GM19438 (cell line): ENCODE measurements around the gene E2F4.

Experiments used
- ATAC-seq: cut with Tn5 transposase; IDR thresholded peaks from one replicate; pipeline ENCODE4 v1.9.1; 2021; ENCODE audit warnings: low read depth; ENCODE audit not compliant: unreplicated experiment

The E2F4 gene, protein sequence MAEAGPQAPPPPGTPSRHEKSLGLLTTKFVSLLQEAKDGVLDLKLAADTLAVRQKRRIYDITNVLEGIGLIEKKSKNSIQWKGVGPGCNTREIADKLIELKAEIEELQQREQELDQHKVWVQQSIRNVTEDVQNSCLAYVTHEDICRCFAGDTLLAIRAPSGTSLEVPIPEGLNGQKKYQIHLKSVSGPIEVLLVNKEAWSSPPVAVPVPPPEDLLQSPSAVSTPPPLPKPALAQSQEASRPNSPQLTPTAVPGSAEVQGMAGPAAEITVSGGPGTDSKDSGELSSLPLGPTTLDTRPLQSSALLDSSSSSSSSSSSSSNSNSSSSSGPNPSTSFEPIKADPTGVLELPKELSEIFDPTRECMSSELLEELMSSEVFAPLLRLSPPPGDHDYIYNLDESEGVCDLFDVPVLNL

DNA sequence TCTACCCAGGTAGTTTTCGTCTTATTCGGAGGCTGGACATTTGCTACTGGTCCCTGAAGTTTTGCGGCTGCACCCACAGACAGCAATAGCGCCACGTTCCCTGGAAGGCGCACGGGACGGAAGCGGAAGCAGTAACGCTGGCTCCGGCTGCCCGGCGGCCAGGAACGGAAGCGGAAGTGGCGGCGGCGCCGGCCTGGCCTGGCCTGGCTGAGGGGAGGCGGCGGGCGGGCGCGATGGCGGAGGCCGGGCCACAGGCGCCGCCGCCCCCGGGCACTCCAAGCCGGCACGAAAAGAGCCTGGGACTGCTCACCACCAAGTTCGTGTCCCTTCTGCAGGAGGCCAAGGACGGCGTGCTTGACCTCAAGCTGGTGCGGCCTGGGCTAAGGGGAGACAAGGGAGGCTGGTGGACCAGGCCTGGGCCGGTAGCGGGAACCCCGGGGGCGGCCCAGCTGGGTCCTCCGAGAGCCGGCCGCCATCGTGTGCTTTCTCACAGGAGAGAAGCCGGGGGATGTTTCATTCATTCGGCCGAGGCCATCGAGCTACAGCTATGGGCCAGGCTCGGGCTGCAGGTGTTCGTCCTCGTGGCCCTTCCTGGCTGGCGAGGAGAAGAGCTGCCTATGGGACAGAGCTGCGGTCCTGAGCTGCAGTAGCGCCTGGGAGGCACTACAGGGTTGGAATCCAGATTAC lies at the start of gene E2F4:
Gene E2F4, plus strand, starts transcription at position 161 of the 687 bp plus-strand sequence. Its CDS starts 73 bp downstream, at position 234.
- peak; percentile 84 for ATAC-seq

GRCh38 chr16:67142342-67142741 lies 49.6 kb upstream of the E2F4 start:
- no peak for ATAC-seq

- ATAC-seq: no peak
These were observed 47.0 kb upstream of the E2F4 start for GRCh38 chr16:67144943-67145342.

GRCh38 chr16:67145746-67146145 lies 46.2 kb upstream of the E2F4 start:
- no peak for ATAC-seq

DNA sequence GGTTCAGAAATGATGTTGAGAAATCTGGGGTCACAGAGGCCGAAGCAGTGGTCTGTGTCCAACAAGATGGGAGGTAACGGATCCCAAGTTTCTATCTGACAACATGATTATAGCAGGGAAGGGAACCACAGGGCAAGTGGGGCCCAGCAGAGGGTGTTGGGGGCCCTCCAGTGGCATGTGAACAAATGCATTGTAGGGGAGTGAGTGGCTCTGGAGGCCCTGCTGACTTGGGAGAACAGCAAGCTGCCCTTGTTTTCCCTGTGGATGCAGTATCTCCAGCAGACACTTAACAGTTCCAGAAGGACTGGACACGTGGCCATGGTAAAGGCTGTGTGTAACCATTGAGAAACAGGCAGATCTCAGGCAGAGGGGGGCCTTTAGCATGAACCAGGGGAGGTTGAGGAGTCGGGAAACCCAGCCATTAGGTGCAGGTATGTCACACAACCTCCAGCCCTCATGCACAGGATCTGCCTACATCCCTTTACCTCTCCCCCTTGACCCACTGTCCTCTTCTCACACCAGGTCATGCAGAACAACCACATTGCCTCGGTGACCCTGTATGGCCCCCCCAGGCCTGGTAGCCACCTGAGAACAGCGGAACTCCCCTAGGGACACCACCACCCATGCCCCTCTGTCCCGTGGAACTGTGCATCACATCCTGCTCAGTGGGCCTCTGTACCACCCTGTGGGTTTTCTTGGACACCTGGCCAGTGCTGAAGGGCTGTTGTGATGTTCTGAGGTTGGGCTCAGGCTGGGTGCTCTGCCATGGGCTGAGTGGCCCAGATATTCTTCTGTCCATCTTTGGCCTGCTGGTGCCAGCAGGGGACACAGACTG lies 45.2 kb upstream of the E2F4 start:
- ATAC-seq: no peak

- no peak for ATAC-seq
These were observed 44.4 kb upstream of the E2F4 start for GRCh38 chr16:67147437-67148140.

DNA sequence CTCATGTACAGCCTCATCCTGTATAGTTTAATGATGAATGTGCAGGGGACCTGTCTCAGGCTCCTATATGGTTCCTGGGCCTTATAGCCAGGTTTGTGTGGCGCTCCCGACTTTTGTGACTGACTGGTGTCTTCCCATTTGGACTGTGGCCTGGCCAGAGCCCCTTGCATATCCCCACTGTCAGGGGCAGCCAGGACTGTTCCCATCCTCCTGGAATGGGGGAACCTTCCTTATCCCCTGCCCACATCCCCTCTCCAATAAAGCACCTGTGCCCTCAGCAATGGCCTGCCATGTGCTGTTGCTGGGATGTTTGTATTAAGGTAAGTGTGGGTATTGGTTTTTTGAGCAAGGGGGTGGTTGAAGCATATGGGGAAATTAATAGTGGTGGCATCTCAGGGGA lies 43.7 kb upstream of the E2F4 start:
- ATAC-seq: no peak

GRCh38 chr16:67148656-67149275 lies 43.2 kb upstream of the E2F4 start:
- no peak for ATAC-seq

- no peak for ATAC-seq
These were observed 42.5 kb upstream of the E2F4 start for GRCh38 chr16:67149276-67150046.

DNA sequence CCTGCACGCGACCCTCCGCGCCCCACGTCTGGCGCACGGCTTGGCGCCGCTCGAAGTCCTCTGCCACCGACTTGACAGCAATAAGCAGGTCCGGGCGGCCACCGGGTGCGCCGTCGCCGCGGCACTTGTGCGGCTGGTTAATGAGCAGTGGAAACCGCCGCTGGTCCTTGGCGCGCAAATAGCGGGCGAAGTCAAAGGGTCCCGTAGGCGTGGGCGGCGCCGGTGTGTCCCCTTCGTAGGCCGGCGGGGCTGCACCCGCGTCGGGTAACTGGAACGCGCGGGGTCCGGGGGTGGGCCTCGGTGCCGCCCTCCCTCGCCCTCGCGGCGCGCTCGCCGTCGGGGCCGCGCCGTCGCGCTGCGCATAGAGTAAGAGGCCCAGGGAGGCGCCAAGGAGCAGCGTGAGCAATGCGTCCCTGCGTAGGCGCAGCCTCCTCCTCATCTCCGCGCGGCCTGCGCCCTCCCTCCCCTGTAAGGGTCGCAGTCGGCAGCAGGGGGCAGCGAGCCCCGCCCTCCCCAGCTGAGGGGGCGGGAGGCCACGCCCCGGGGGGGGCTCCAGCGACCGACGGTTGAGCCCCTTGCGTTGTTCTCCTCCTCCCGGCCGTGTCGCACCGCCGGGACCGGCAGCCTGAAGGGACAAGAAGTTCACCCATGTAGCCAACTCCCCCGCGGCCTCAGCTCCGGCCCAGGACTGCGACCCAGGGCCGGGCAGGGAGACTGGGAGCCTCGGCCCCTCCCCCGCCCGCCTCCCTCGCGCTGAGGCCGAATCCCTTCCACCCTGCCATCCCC lies 41.7 kb upstream of the E2F4 start:
- ATAC-seq: peak; percentile 44

GRCh38 chr16:67150833-67151396 lies 41.0 kb upstream of the E2F4 start, which contains the start of gene B3GNT9:
Gene B3GNT9 (minus strand): TSS chr16:67150998. CDS start chr16:67150485, 513 bp downstream.
- peak; percentile 68 for ATAC-seq

- ATAC-seq: no peak
These were observed 40.4 kb upstream of the E2F4 start for GRCh38 chr16:67151431-67152097.

- ATAC-seq: no peak
These were observed 37.2 kb upstream of the E2F4 start for GRCh38 chr16:67154578-67155294.

GRCh38 chr16:67155295-67156142 lies 36.4 kb upstream of the E2F4 start:
- ATAC-seq: no peak

DNA sequence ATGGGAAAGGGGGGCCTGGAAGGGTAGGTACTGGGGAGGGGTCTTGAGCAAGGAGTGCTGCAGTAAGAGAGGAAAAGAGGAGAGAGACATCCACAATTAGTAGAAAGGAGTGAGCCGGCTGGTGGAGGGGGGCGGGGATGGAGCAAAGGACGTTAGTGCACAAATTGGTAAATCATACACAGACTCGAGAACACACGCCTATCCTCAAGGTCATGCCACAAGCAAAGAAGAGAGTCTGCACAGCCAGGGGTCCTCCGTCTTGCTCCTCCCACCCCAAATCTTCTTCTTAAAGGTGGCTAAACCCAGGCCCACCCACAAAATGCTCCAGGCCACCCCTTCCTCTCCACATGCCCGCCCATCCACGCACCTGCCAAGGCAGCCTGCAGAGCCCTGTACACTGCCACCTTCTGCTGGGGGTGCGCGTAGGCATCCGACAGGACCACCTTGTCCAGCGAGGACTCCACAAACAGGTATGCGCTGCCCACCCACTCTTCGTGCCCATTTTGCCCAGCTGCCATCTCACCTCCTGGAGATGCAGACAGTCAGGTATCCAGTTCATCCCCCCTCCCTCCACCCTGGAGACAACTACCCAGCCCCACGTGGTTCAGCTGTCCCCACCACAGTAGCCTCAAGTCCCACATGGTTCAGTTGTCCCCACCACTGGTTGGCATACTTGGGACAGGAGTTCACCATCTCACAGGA lies 35.7 kb upstream of the E2F4 start:
- no peak for ATAC-seq
